Lower leg skin (tissue), 4 donors: ENCODE measurements around the gene CNTRL. TPM values are rescaled to one million over a fixed set of nuclear protein-coding genes. Genes with fewer than 3 reads are reported as not detected.
"Not testable (repeated sequence)": the region's sequence is repeated elsewhere in the genome, so short reads cannot be mapped to it uniquely, and the experiment has no call there.

Source experiments
- DNase-seq, 2 donors: peaks; one replicate each; pipeline ENCODE4 v3.0.0-alpha.2; 2019; ENCODE audit warnings: low spot score in 2 of 2
- H3K4me3 ChIP-seq: fragments of 200-600 bp; sonication (generic); 2 replicates; pipeline ENCODE4 v1.5.1; 2017; ENCODE audit warnings: mild to moderate bottlenecking, low read depth; ENCODE audit not compliant: poor library complexity, severe bottlenecking
- CTCF ChIP-seq, 3 donors: fragments of 450-650 bp; IDR thresholded peaks; one replicate each; pipeline ENCODE4 v1.5.1; 2016; ENCODE audit warnings: antibody characterized with exemption in 3 of 3, mild to moderate bottlenecking in 3 of 3, moderate library complexity in 2 of 3
- POLR2A ChIP-seq, 2 donors: fragments of 450-650 bp; IDR thresholded peaks; one replicate each; pipeline ENCODE4 v1.6.1; 2016 to 2017; ENCODE audit warnings: antibody characterized with exemption in 2 of 2, mild to moderate bottlenecking in 1 of 2, moderate library complexity in 1 of 2
- WGBS, 2 donors: methylation state at CpG; one replicate each; pipeline ENCODE4 v1.1.5; 2018; 5-methylcytosine and 5-hydroxymethylcytosine counted together
- intact Hi-C: fragments of 100-400 bp; cut with DNase I; formaldehyde crosslinking; loops from one replicate; pipeline ENCODE4 v1.15.0; 2023; ENCODE audit warnings: low total_unique reads
- total RNA-seq, 4 donors: library from RNA; depleted of rRNA; stranded (reverse); fragments of >200 nt; gene quantifications; one replicate each; pipeline ENCODE4 v1.1.0, GENCODE V29; 2016

Gene CNTRL
- 10 to 100 TPM in 2 of 4 donors, 1 to 10 TPM in 2; 7.7 to 11.4 (median 9.0) TPM for total RNA-seq

GRCh38 chr9:121074370-121075250 is at the start of gene CNTRL:
Gene CNTRL, plus strand, starts transcription at chr9:121074955. Its CDS starts 13,372 bp downstream, at chr9:121088327.
- WGBS, 2 donors: 0 to 1% methylated on average over 43 to 85 of the region's 85 CpGs
- TF ChIP-seq POLR2A (IDR thresholded peaks at IDR 0.05): no peak
- no peak for TF ChIP-seq CTCF (IDR thresholded peaks at IDR 0.05)
- intact Hi-C loops: loop anchor here (10.0 kb wide), 1 partner anchor 90 kb away; no protein-coding TSS in a partner anchor
- DNase-seq: peak; percentile 87 to 98
- H3K4me3 ChIP-seq: peak within 1 kb of the TSS; percentile 65

DNA sequence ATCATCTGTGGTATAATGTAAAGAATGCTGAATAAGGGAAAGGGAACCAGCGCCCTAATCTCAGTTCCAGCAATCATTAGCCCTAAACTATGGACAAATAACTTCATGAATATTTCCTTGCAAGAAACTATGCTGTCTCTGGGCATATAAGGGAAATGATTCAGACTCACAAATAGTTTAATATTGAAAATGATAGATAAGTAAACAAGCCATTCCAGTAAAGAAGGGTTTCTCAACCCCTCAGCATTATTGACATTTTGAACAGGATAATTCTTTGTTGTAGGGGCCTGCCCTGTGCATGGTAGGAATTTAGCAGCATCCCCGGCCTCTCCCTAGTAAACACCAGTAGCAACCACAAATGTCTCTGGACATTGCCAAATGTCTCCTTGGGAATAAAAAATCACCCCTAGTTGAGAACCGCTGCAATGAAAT is 48.5 kb upstream of the CNTRL start:
- intact Hi-C loops: no loop called here
- WGBS, 2 donors: 89 to 90% methylated on average over 3 of the region's 3 CpGs
- no peak for DNase-seq
- no peak overlapping the region for H3K4me3 ChIP-seq
- TF ChIP-seq POLR2A (IDR thresholded peaks at IDR 0.05) (no peak), CTCF (IDR thresholded peaks at IDR 0.05) (no peak)

GRCh38 chr9:121026768-121027167 is 48.0 kb upstream of the CNTRL start:
- intact Hi-C loops: no loop called here
- TF ChIP-seq CTCF (IDR thresholded peaks at IDR 0.05): no peak
- no peak for TF ChIP-seq POLR2A (IDR thresholded peaks at IDR 0.05)
- no peak for DNase-seq
- H3K4me3 ChIP-seq: no peak overlapping the region

GRCh38 chr9:121028285-121028684 is 46.5 kb upstream of the CNTRL start:
- H3K4me3 ChIP-seq, intact Hi-C loops, DNase-seq: not testable (repeated sequence)
- 74% methylated on average over 4 of the region's 4 CpGs for WGBS, 2 donors

DNA sequence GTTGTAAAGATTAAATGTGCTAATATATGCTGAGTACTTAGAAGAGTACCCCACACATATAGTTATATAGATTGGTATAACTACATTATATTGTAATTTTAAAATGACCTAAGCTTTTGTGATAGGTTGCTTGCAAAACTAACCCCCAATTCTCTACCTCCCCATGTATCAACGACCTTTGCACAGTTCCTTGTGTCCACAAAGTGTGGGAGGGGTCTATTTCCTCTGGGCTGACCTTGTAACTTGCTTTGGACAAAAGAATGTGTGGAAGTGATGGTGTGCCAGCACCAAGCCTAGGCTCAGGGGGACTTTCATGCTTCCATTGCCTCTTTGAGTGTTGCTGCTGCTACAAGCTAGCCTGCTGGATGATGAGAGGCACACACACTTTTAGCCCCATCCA is 45.3 kb upstream of the CNTRL start:
- WGBS, 2 donors: 86 to 88% methylated on average over 1 of the region's 1 CpG
- intact Hi-C loops: no loop called here
- no peak for DNase-seq
- no peak overlapping the region for H3K4me3 ChIP-seq
- TF ChIP-seq CTCF (IDR thresholded peaks at IDR 0.05) (no peak), POLR2A (IDR thresholded peaks at IDR 0.05) (no peak)

DNA sequence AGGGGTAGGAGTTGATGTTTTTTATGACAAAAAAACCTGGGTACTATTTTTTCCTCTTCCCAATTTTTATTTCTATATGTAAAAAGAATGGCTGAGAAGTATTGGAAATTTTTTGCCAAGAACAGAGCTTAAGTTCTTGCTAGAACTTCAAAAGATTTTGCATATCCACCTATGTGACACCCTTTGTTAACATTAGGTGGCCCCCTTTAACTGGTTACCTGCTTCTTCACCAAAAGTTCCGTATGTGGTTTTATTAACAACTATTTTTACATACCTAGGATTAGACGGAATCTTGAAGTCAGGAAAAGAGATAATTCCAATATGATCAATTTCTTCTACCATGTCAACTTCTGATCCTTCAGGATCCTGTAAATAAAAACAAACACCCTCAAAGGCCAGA is 40.2 kb upstream of the CNTRL start:
- DNase-seq: no peak
- WGBS, 2 donors: 88 to 93% methylated on average over 2 of the region's 2 CpGs
- intact Hi-C loops: no loop called here
- TF ChIP-seq CTCF (IDR thresholded peaks at IDR 0.05) (no peak), POLR2A (IDR thresholded peaks at IDR 0.05) (no peak)
- no peak overlapping the region for H3K4me3 ChIP-seq

DNA sequence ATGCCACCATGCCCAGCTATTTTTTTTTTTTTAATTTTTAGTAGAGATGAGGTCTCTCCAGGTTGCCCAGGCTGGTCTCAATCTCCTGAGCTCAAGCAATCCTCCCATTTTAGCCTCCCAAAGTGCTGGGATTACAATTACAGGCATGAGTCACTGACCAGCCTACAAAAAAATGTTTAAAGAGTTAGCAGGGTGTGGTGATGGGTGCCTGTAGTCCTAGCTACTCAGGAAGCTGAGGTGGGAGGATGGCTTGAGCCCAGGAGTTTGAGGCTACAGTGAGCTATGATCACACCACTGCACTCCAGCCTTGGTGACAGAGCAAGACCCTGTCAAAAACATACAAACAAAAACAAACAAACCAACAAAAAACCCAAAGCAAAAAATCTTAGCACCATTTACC is 39.0 kb upstream of the CNTRL start:
- DNase-seq, H3K4me3 ChIP-seq, intact Hi-C loops: not testable (repeated sequence)
